Measurements from ENCODE around the gene TRAK2.

GRCh38 chr2:201408931-201409330 lies 42.3 kb downstream of the TRAK2 start:
- TF ChIP-seq TARDBP (IDR thresholded peaks at IDR 0.05) (no peak), FOXK2 (IDR thresholded peaks at IDR 0.05) (no peak), L3MBTL2 (conservative IDR thresholded peaks at IDR 0.05) (no peak)

All from HEK293T (cell line).